HK-2 (cell line): Measurements from ENCODE around the gene REPS1.
"Not testable (repeated sequence)": the region's sequence is repeated elsewhere in the genome, so short reads cannot be mapped to it uniquely, and the experiment has no call there.

Experiments
- DNase-seq: peaks from one replicate; pipeline ENCODE4 v3.0.0-alpha.2; 2018; ENCODE audit not compliant: unreplicated experiment

The REPS1 gene

GRCh38 chr6:138999949-139000725, 12.1 kb upstream of the REPS1 start:
- DNase-seq = no peak

DNA sequence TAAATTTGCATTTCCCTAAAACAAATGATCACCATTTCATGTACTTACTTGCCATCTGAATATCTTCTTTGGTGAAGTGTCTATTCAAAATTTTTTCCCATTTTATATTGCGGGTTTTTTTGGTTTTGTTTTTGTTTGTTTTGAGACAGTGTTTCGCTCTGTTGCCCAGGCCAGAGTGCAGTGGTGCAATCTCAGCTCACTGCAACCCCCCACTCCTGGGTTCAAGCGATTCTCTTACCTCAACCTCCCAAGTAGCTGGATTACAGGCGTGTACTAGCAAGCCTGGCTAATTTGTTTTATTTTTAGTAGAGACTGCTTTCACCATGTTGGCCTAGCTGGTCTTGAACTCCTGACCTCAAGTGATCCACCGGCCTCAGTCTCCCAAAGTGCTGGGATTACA, 9.1 kb upstream of the REPS1 start:
- DNase-seq = no peak

DNA sequence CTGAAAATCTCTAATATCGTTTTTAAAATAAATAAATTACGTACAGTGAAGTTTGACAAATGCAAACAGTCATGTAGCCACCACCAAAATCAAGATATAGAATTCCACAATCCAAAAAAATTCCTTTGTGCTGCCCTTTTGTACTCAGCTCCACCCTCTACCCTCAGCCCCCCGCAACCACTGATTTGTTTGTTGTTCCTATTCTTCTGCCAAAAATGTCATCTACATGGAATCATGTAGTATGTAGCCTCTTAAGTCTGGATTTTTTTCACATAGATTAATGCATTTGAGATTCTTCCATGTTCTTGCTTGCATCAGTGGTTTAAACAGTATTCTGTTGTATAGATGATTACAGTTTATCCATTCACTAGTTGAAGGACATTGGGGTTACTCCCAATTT, 8.5 kb upstream of the REPS1 start:
- DNase-seq = no peak

- DNase-seq = not testable (repeated sequence)
These were observed 5.4 kb upstream of the REPS1 start for GRCh38 chr6:138993410-138993809.

GRCh38 chr6:138992965-138993364, 4.9 kb upstream of the REPS1 start:
- DNase-seq = not testable (repeated sequence)

DNA sequence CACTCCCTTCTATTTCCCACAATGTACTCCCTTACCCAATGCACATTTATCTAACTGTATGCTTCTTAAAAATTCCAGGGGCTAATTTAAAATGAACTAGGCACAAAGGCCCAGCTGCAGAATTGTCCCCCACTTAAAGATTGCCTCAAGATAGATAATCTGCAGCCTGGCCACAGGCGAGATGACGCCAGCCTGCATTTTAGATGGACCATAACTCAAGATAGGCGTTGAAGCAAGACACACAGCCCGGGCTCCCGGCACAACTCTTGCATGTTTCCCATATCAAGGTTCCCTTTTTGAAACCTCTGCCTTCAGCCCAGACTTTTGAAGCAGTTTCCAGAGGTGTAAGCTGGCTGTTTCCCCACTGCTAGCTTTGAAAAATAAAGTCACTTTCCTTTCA, 3.2 kb upstream of the REPS1 start:
- no peak for DNase-seq

DNA sequence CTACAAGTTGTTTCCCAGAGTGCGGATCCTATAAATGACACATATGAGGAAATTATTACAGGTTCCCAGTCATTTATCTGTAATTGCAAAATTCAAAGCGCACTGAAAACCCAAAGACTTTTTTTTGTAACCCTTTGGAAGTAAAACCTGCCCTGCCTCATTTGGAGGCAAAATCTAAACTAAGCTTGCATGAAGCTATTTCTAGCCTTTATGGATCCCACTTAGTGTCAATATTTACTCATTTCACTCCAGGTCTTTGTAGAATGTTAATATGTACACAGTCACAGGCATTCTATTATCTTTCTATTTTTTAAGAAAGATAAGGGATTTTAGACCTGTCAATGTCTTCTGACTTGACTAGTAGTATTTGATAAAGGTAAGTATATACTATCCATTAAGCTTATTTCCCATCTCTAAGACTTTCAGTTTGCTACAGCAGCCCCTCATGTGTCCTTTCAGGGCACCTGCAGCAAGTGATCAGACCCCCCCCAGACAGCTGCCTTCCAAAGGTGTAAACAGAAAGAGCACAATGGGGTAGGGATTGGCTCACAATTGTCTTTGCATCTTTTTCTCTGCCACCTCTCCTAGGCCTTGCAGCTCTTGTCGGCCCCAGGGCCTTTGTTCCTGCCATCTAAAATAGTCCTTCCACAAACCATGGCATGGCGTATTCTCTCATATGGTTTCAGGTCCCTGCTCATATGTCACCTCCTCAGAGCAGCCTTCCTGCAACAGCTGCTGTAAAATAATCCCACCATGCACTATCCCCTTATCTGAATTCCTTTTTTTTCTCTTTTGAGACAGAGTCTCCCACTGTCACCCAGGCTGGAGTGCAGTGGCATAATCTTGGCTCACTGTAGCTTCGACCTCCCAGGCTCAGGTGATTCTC, 1.3 kb upstream of the REPS1 start:
- DNase-seq = no peak

- DNase-seq = no peak
These were observed 399 bp upstream of the REPS1 start for GRCh38 chr6:138988469-138988834.

- DNase-seq = no peak
These were observed 892 bp downstream of the REPS1 start for GRCh38 chr6:138987080-138987642.

DNA sequence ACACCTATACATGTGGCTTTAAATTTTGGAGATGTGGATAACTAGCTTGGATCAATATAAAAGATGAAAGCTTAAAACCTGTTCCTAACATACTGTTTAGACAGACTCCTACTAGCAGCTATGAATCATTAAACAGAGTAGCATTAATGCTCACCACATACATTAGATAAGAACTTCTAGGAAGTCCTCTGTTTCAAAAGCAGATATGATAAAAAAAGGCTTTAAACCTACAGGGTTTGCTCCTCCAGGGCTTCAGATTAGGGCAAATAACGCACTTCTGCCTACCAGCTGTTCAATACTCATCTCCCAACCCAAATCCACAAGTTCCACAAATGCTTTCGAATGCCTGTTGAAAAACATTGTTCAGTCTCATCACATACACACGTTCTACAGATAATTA, 1.5 kb downstream of the REPS1 start:
- no peak for DNase-seq

DNA sequence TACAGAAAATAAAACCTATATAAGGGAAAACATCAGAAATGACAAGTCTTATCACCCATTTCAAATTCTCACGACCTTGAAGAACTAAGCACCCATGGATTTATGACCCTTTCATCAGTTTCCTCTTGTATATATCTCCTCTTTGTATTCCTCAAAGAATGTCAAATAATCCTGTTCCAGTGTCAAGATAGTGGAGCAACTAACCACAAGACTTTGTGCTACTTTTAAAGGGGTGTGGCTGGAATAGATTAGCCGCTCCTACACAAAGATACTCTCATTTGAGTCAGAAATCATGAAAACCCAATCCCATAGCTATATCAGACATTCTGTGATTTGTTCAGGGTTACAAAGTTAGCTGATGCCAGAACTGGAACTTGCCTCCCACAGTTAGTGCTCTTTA, 6.6 kb downstream of the REPS1 start:
- no peak for DNase-seq

DNA sequence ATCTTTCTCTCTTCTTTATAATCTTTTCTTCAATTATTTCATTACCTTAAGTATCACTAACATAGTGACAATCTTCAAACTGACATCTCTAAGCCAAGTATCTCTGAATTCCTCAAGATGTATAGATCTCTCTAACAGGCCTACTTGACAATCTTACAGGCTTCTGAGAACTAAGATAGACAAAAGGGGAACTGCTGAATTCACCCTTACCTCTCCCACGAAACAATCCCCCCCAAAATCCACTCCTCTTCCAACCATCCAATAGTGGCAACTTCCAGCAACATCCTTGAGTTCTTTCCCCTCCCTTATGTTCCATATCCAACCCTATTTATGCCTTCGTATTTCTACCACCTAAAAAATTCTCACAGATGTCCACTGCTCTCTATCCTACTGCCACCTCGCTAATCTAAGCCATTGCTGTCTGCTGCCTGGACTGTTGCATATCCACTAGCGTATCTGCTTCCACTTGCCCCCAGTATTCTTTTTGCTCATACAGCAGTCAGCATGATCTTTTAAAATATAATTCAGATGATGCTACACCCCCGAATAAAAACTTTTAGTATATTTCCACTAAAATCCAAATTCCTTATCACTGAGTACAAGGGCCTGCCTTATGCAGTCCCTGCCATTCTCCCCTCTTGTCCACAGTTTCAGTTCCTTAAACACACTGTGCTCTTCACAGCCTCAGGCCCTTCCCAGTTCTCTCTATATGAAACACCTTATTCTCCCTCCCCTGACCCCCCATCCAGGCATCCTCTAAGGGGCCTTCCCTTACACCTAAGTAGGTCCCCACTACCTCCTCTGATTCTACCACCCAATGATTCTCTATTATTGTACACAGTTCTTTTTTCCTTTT, 8.0 kb downstream of the REPS1 start:
- DNase-seq = no peak

DNA sequence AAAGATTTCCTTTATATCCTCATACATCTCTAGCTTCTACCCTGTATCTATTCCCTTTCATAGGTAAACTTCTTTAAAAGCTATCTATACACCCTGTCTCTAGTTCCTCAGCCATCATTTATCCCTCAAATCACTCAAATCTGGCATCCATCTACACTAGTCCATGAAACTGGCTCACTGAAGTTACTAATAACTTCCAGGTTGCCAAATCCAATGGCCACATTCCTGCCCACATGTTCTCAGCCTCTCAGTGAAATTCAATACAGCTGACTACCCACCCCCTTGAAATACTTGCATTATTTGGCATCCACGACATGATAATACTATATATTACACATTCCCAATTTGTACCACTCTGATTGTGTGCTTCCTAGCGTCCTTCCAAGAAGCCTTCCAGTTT, 8.7 kb downstream of the REPS1 start:
- DNase-seq = no peak

DNA sequence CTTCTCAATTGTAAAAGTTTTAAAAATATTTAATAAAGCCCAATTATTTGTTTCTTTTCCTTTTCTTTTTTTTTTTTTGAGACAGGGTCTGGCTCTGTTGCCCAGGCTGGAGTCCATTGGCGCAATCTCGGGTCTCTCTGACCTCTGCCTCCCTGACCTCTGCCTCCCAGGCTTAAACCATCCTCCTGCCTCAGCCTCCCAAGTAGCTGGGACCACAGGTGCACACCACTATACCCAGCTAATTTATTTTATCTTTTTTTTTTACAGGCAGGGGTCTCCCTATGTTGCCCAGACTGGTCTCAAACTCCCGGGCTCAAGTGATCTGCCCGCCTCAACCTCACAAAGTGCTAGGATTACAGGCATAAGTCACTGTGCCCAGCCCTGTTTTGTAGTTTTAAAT, 9.8 kb downstream of the REPS1 start:
- no peak for DNase-seq

DNA sequence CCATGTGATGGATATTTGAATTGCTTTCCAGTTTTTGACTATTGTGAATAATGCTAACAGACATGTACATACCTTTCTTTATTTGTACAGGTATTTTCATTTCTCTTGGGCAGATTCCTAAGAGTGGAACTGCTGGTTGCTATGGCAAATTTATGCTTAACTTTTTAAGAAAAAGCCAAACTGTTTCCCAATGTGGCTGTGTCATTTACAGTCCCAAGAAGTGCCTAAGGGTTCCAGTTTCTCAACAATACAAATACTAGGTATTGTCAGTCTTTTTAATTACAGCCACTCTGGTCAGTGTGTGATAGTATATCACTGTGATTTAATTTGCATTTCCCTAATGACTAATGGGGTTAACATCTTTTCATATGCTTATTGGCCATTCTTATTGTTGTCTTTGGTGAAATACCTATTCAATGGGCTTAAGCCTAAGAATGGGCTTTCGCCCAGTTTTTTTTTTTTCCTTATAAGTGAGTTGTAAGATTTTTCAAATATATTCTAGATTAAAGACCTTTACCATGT, 10.3 kb downstream of the REPS1 start:
- no peak for DNase-seq

DNA sequence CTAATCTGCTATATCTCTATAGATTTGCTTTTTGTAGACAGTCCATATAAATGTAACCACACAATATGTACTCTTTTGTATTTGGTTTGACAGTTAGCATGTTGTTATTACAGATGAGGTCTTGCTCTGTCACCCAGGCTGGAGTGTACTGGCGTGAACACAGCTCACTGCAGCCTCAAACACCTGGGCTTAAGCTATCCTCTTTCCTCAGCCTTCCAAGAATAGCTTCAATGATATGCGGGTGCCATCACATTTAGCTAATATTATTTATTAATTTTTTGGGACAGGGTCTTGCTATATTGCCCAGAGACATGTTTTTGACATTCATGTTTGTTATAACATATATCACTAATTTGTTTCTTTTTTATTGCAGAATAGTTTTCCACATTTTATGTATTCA, 10.8 kb downstream of the REPS1 start:
- no peak for DNase-seq

DNA sequence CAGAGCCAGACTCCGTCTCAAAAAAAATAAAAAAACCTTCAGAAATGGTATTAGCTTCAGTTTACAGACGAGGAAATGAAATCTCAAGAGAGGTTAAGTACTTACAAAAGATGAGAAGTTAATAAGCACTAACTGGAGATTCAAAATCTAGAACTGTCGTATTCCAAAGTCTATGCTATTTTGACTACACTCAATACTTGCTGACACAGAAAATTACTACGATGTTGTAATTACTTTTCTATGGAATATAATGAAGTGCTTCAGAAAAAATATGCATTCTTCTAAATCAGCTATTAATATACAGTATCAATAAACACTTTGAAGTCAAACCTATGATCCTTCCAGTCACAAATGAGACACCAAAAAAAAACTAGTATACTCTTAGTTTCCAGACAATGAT, 12.2 kb downstream of the REPS1 start:
- DNase-seq = no peak

GRCh38 chr6:138973466-138974153, 14.4 kb downstream of the REPS1 start:
- DNase-seq = no peak

DNA sequence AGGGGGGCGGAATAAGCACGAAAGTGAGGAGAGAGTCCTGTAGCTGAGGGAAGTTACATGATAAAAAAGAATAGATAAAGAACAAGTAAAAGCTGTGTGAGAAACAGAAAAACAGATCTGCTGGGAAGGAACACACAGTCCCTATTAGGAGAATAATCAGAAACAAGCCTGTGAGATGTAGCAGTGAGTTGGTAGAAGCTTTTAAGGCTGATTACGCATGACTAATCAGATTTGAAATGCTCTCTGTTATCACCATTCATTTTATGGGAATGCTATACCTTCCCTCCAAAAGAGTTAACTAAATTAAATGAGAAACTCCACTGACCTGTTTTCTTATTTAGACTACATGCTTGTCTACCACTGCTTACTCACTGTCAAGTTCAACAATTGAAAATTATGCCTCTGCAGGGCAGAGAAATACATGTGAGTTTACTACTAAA, 15.8 kb downstream of the REPS1 start:
- no peak for DNase-seq

- no peak for DNase-seq
These were observed 16.5 kb downstream of the REPS1 start for GRCh38 chr6:138971601-138972000.

- DNase-seq = peak; percentile 36
These were observed 17.1 kb downstream of the REPS1 start for GRCh38 chr6:138970856-138971425.
